Activated CD4-positive, alpha-beta memory T cell treated with anti-CD3 and anti-CD28 coated beads for 36 hours (primary cell): ENCODE data around the gene TAF12. TPM values are rescaled to one million over a fixed set of nuclear protein-coding genes. Genes with fewer than 3 reads are reported as not detected.
"Not testable (repeated sequence)": the region's sequence is repeated elsewhere in the genome, so short reads cannot be mapped to it uniquely, and the experiment has no call there.

Experiments
- CTCF ChIA-PET: fragments of 350-600 bp; sonication (Branson Sonifier 250); formaldehyde crosslinking; loops from one replicate; lab custom pipeline; 2021; ENCODE audit warnings: antibody characterized with exemption, inconsistent platforms; lab: Charles Lee
- POLR2A ChIA-PET: fragments of 350-600 bp; sonication (Branson Sonifier 250); formaldehyde crosslinking; loops from one replicate; lab custom pipeline; 2021; ENCODE audit warnings: antibody characterized with exemption; lab: Charles Lee
- DNase-seq: peaks from one replicate; pipeline ENCODE4 v3.0.0-alpha.2; 2020
- H3K27ac Mint-ChIP-seq: one replicate; pipeline ENCODE4 v1.8.0; 2021; ENCODE audit warnings: mixed read lengths
- H3K27me3 Mint-ChIP-seq: one replicate; pipeline ENCODE4 v1.8.0; 2021; ENCODE audit warnings: mixed read lengths
- H3K36me3 Mint-ChIP-seq: one replicate; pipeline ENCODE4 v1.8.0; 2021; ENCODE audit warnings: mixed read lengths
- H3K4me1 Mint-ChIP-seq: one replicate; pipeline ENCODE4 v1.8.0; 2021; ENCODE audit warnings: low read depth, mixed read lengths
- H3K4me3 Mint-ChIP-seq: one replicate; pipeline ENCODE4 v1.8.0; 2021; ENCODE audit warnings: mild to moderate bottlenecking, mixed read lengths
- H3K9me3 Mint-ChIP-seq: one replicate; pipeline ENCODE4 v1.8.0; 2021; ENCODE audit warnings: mixed read lengths
- intact Hi-C: fragments of 100-400 bp; cut with micrococcal nuclease; formaldehyde crosslinking; loops from one replicate; pipeline ENCODE4 v1.15.1; 2023
- total RNA-seq, 2 experiments: library from RNA; stranded (reverse); gene quantifications; one replicate each; pipeline ENCODE4 v1.2.3, GENCODE V29; 2021

Gene TAF12
- total RNA-seq, 2 experiments from 2014 or later = 26.8 to 27.5 TPM

GRCh38 chr1:28596276-28596675 is 46.6 kb downstream of the TAF12 start:
- DNase-seq, H3K4me3 Mint-ChIP-seq, H3K27ac Mint-ChIP-seq, H3K9me3 Mint-ChIP-seq, CTCF ChIA-PET, H3K4me1 Mint-ChIP-seq, H3K36me3 Mint-ChIP-seq, H3K27me3 Mint-ChIP-seq, intact Hi-C loops: not testable (repeated sequence)
- POLR2A ChIA-PET = interaction anchor here (1.0 kb wide), 1 partner anchor 14 kb away, joined by 5 read pairs; no protein-coding TSS in a partner anchor

- DNase-seq = no peak
- ChIA-PET POLR2A (no interaction called here), CTCF (no interaction called here)
- intact Hi-C loops = no loop called here
- peaks cover 5% of the 10 kb centered on the region for H3K27me3 Mint-ChIP-seq
- peaks cover 7% of the 10 kb centered on the region for H3K4me1 Mint-ChIP-seq
- no peaks in the 10 kb centered on the region for H3K9me3 Mint-ChIP-seq
- no peak overlapping the region for H3K27ac Mint-ChIP-seq
- no peak overlapping the region for H3K4me3 Mint-ChIP-seq
- H3K36me3 Mint-ChIP-seq = peaks cover 3% of the 10 kb centered on the region
These were observed 47.3 kb downstream of the TAF12 start for GRCh38 chr1:28595412-28596191.

- DNase-seq, CTCF ChIA-PET, H3K36me3 Mint-ChIP-seq, intact Hi-C loops, H3K27ac Mint-ChIP-seq, H3K9me3 Mint-ChIP-seq, POLR2A ChIA-PET, H3K27me3 Mint-ChIP-seq, H3K4me1 Mint-ChIP-seq, H3K4me3 Mint-ChIP-seq: not testable (repeated sequence)
These were observed 48.0 kb downstream of the TAF12 start for GRCh38 chr1:28594686-28595411.

GRCh38 chr1:28593988-28594356 is 48.9 kb downstream of the TAF12 start:
- H3K4me1 Mint-ChIP-seq, H3K9me3 Mint-ChIP-seq, H3K27ac Mint-ChIP-seq, H3K4me3 Mint-ChIP-seq, H3K27me3 Mint-ChIP-seq, H3K36me3 Mint-ChIP-seq, intact Hi-C loops, DNase-seq, CTCF ChIA-PET, POLR2A ChIA-PET: not testable (repeated sequence)

GRCh38 chr1:28592321-28593071 is 50.4 kb downstream of the TAF12 start:
- peak; percentile 14 for DNase-seq
- H3K9me3 Mint-ChIP-seq = no peaks in the 10 kb centered on the region
- H3K4me3 Mint-ChIP-seq = peak overlapping the region; percentile 67
- ChIA-PET POLR2A (interaction anchor here (0.6 to 1.9 kb wide), 3 partner anchors 11 to 207 kb away, joined by 3 to 8 read pairs (median 4); no protein-coding TSS in a partner anchor), CTCF (interaction anchor here (0.7 to 1.0 kb wide), 2 partner anchors 11 kb away, joined by 3 read pairs; no protein-coding TSS in a partner anchor)
- H3K27me3 Mint-ChIP-seq = peaks cover 5% of the 10 kb centered on the region
- peaks cover 3% of the 10 kb centered on the region for H3K36me3 Mint-ChIP-seq
- peaks cover 5% of the 10 kb centered on the region for H3K4me1 Mint-ChIP-seq
- H3K27ac Mint-ChIP-seq = no peak overlapping the region
- intact Hi-C loops = no loop called here

- Mint-ChIP-seq H3K4me3 (peak within 1 kb of the TSS; percentile 67), H3K27me3 (peaks cover 5% of the 10 kb centered on the region), H3K9me3 (no peaks in the 10 kb centered on the region), H3K36me3 (peaks cover 3% of the 10 kb centered on the region), H3K4me1 (peaks cover 5% of the 10 kb centered on the region), H3K27ac (no peak within 1 kb of the TSS)
- DNase-seq = peak; percentile 18
- ChIA-PET POLR2A (interaction anchor here (1.0 to 1.9 kb wide), 2 partner anchors 10 to 56 kb away, joined by 3 to 8 read pairs; no protein-coding TSS in a partner anchor), CTCF (no interaction called here)
- intact Hi-C loops = no loop called here
These were observed 51.1 kb downstream of the TAF12 start, which contains the start of gene RAB42 for GRCh38 chr1:28591708-28592320. Gene RAB42 (plus strand): TSS chr1:28592265. CDS start chr1:28592512, 247 bp downstream.

GRCh38 chr1:28586585-28587391 is 56.1 kb downstream of the TAF12 start:
- DNase-seq, H3K4me1 Mint-ChIP-seq, H3K36me3 Mint-ChIP-seq, H3K4me3 Mint-ChIP-seq, intact Hi-C loops, H3K9me3 Mint-ChIP-seq, H3K27me3 Mint-ChIP-seq, H3K27ac Mint-ChIP-seq, CTCF ChIA-PET: not testable (repeated sequence)
- POLR2A ChIA-PET = interaction anchor here (2.1 kb wide), 1 partner anchor 9 kb away, joined by 4 read pairs; no protein-coding TSS in a partner anchor

GRCh38 chr1:28582248-28582615 is 60.6 kb downstream of the TAF12 start:
- intact Hi-C loops = loop anchor here (1.0 to 5.0 kb wide), 3 partner anchors 77 to 335 kb away; partner anchors contain the start of gene YTHDF2
- Mint-ChIP-seq H3K27me3 (no peaks in the 10 kb centered on the region), H3K36me3 (peaks cover 39% of the 10 kb centered on the region), H3K4me1 (peaks cover 29% of the 10 kb centered on the region), H3K4me3 (peak overlapping the region; percentile 91), H3K27ac (peak overlapping the region; percentile 89), H3K9me3 (no peaks in the 10 kb centered on the region)
- DNase-seq = no peak
- CTCF ChIA-PET = interaction anchor here (0.6 to 4.2 kb wide), 12 partner anchors 8 to 334 kb away, joined by 3 to 25 read pairs (median 6); partner anchors contain the start of genes TRNAU1AP and YTHDF2
- POLR2A ChIA-PET = interaction anchor here (0.8 to 8.0 kb wide), 30 partner anchors 8 to 857 kb away, joined by 3 to 180 read pairs (median 6); partner anchors contain the start of genes ATP5IF1, FAM76A, GMEB1 and MED18

- Mint-ChIP-seq H3K9me3 (no peaks in the 10 kb centered on the region), H3K4me3 (peak overlapping the region; percentile 91), H3K27ac (peak overlapping the region; percentile 89), H3K27me3 (no peaks in the 10 kb centered on the region), H3K4me1 (peaks cover 29% of the 10 kb centered on the region), H3K36me3 (peaks cover 43% of the 10 kb centered on the region)
- intact Hi-C loops = loop anchor here (1.0 to 5.0 kb wide), 6 partner anchors 28 to 334 kb away; partner anchors contain the start of genes RNU11, TAF12, TRNAU1AP and YTHDF2
- POLR2A ChIA-PET = interaction anchor here (0.8 to 8.0 kb wide), 34 partner anchors 8 to 856 kb away, joined by 3 to 180 read pairs (median 5); partner anchors contain the start of genes ATP5IF1, FAM76A, GMEB1 and MED18
- CTCF ChIA-PET = interaction anchor here (0.6 to 4.2 kb wide), 16 partner anchors 8 to 492 kb away, joined by 3 to 25 read pairs (median 5); partner anchors contain the start of genes TAF12, TRNAU1AP and YTHDF2
- peak; percentile 97 for DNase-seq
These were observed 61.2 kb downstream of the TAF12 start for GRCh38 chr1:28581531-28582247.
